K562 (cell line): ENCODE results near the gene C1orf167. TPM values are rescaled to one million over a fixed set of nuclear protein-coding genes. Genes with fewer than 3 reads are reported as not detected.

ENCODE experiments used
- BCL6 ChIP-seq: fragments of 250-450 bp; sonication (Bioruptor Pico); IDR thresholded peaks from 2 replicates; pipeline ENCODE4 v1.4.0; 2020
- CREB1 ChIP-seq, 2 experiments: sonication (generic) in 1 of 2; formaldehyde crosslinking in 1 of 2; IDR thresholded peaks; 2 replicates each; pipeline versions ENCODE4 v1.6.1 to v1.8.0; 2012 to 2022; ENCODE audit warnings: inconsistent platforms in 1 of 2, mild to moderate bottlenecking in 1 of 2, missing genetic modification reagents in 1 of 2, moderate library complexity in 1 of 2
- CXXC5 ChIP-seq: fragments of 250-450 bp; sonication (Bioruptor Pico); IDR thresholded peaks from 2 replicates; pipeline ENCODE4 v1.8.0; 2022; ENCODE audit warnings: inconsistent platforms, mild to moderate bottlenecking, moderate library complexity
- DPF2 ChIP-seq: fragments of 450-650 bp; IDR thresholded peaks from 2 replicates; pipeline ENCODE4 v1.6.1; 2016
- EGR1 ChIP-seq: fragments of 450-650 bp; conservative IDR thresholded peaks from 2 replicates; pipeline ENCODE4 v1.6.1; 2017; ENCODE audit warnings: mild to moderate bottlenecking
- IRF2 ChIP-seq: sonication (generic); formaldehyde crosslinking; IDR thresholded peaks from 2 replicates; pipeline ENCODE4 v1.8.1; 2022; ENCODE audit warnings: mild to moderate bottlenecking, missing genetic modification reagents
- KLF16 ChIP-seq: IDR thresholded peaks from 2 replicates; pipeline ENCODE4 v1.6.1; 2016; ENCODE audit warnings: antibody characterized with exemption
- MAFK ChIP-seq: IDR thresholded peaks from 2 replicates; pipeline ENCODE4 v1.6.1; 2011; ENCODE audit warnings: low read length, improper control_type of control experiment
- SREBF2 ChIP-seq: sonication (generic); formaldehyde crosslinking; IDR thresholded peaks from 2 replicates; pipeline ENCODE4 v1.4.0; 2020; ENCODE audit warnings: mild to moderate bottlenecking, missing genetic modification reagents
- TAF1 ChIP-seq: IDR thresholded peaks from 2 replicates; pipeline ENCODE4 v1.6.1; 2011; ENCODE audit warnings: mild to moderate bottlenecking, low read length, moderate library complexity; ENCODE audit not compliant: insufficient read depth, control insufficient read depth, severe bottlenecking; ENCODE audit errors: extremely low read depth
- YBX1 ChIP-seq: fragments of 450-650 bp; IDR thresholded peaks from 2 replicates; pipeline ENCODE4 v1.7.1; 2016; ENCODE audit warnings: mild to moderate bottlenecking
- ZBED1 ChIP-seq: IDR thresholded peaks from 2 replicates; pipeline ENCODE4 v1.6.1; 2014
- ZFP30 ChIP-seq: fragments of 250-450 bp; sonication (Bioruptor Pico); IDR thresholded peaks from 2 replicates; pipeline ENCODE4 v1.8.0; 2022; ENCODE audit warnings: moderate library complexity, mild to moderate bottlenecking, inconsistent platforms, borderline replicate concordance
- ZKSCAN3 ChIP-seq: fragments of 250-450 bp; sonication (Bioruptor Pico); IDR thresholded peaks from 2 replicates; pipeline ENCODE4 v1.4.0; 2020
- ZNF316 ChIP-seq: fragments of 450-650 bp; IDR thresholded peaks from 2 replicates; pipeline ENCODE4 v1.6.1; 2016
- ZNF445 ChIP-seq: fragments of 250-450 bp; sonication (Bioruptor Pico); IDR thresholded peaks from 2 replicates; pipeline ENCODE4 v1.4.0; 2020; ENCODE audit warnings: low read depth, mild to moderate bottlenecking, moderate library complexity
- ZNF785 ChIP-seq: fragments of 250-450 bp; sonication (Bioruptor Pico); IDR thresholded peaks from 2 replicates; pipeline ENCODE4 v1.4.0; 2020; ENCODE audit warnings: mild to moderate bottlenecking
- polyA plus RNA-seq, 8 experiments: library from polyadenylated mRNA; depleted of rRNA in 4 of 8; stranded (reverse) in 5 of 8; unstranded in 3 of 8; fragments of >200 nt; fragmentation: Nextera tagmentation in 2 of 8; fragmentation: Illumina TruSeq in 1 of 8; extraction: Ambion mirVana in 2 of 8; extraction: Trizol in 1 of 8; gene quantifications; 2 replicates each; pipeline versions ENCODE4 v1.2.1 to v1.2.3, GENCODE V29; 2011 to 2014; ENCODE audit warnings: inconsistent platforms in 1 of 8, missing spikeins in 1 of 8
- total RNA-seq, 7 experiments: library from RNA; depleted of rRNA in 6 of 7; stranded (reverse); fragments of >200 nt in 6 of 7; fragmentation: Illumina TruSeq in 2 of 7; extraction: Trizol in 2 of 7; gene quantifications; 2 replicates each; pipeline versions ENCODE4 v1.2.1 to v1.2.3, GENCODE V29; 2011 to 2021; ENCODE audit warnings: low replicate concordance in 1 of 7
- TF ChIP-seq, protein P1 (sequence below): fragments of 250-450 bp; sonication (Bioruptor Pico); IDR thresholded peaks from 2 replicates; pipeline ENCODE4 v1.5.1; 2021; ENCODE audit warnings: mild to moderate bottlenecking
- TF ChIP-seq, protein P2 (sequence below): sonication (generic); formaldehyde crosslinking; IDR thresholded peaks from 2 replicates; pipeline ENCODE4 v1.8.1; 2023; ENCODE audit warnings: mild to moderate bottlenecking, missing genetic modification reagents
- TF ChIP-seq, protein P3 (sequence below): sonication (generic); formaldehyde crosslinking; IDR thresholded peaks from 2 replicates; pipeline ENCODE4 v1.8.0; 2022; ENCODE audit warnings: mild to moderate bottlenecking, low read depth, missing genetic modification reagents
- TF ChIP-seq, protein P4 (sequence below): fragments of 450-650 bp; IDR thresholded peaks from 2 replicates; pipeline ENCODE4 v1.6.1; 2016
- TF ChIP-seq, protein P5 (sequence below): conservative IDR thresholded peaks from 2 replicates; pipeline ENCODE4 v1.6.1; 2011; ENCODE audit warnings: low read depth, mild to moderate bottlenecking, low read length; ENCODE audit not compliant: control insufficient read depth

Gene C1orf167
- total and polyA plus RNA-seq, 9 of the 15 experiments (the other 6 are each of a cell fraction or from before 2014, with no cell fraction given): 0.22 to 0.86 (median 0.31) TPM; not detected in 2

GRCh38 chr1:11784993-11785769 lies 23.2 kb downstream of the C1orf167 start (continued):
- TF ChIP-seq, protein P1, sequence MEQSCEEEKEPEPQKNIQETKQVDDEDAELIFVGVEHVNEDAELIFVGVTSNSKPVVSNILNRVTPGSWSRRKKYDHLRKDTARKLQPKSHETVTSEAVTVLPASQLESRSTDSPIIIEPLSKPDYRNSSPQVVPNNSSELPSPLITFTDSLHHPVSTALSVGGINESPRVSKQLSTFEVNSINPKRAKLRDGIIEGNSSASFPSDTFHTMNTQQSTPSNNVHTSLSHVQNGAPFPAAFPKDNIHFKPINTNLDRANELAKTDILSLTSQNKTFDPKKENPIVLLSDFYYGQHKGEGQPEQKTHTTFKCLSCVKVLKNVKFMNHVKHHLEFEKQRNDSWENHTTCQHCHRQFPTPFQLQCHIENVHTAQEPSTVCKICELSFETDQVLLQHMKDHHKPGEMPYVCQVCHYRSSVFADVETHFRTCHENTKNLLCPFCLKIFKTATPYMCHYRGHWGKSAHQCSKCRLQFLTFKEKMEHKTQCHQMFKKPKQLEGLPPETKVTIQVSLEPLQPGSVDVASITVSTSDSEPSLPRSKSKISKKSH (CRISPR knock-in tag): no peak
- TF ChIP-seq KLF16: peak; percentile 58; the same call in 1 of the 2 replicates
- no peak for TF ChIP-seq BCL6 (CRISPR knock-in tag)
- TF ChIP-seq, protein P2, sequence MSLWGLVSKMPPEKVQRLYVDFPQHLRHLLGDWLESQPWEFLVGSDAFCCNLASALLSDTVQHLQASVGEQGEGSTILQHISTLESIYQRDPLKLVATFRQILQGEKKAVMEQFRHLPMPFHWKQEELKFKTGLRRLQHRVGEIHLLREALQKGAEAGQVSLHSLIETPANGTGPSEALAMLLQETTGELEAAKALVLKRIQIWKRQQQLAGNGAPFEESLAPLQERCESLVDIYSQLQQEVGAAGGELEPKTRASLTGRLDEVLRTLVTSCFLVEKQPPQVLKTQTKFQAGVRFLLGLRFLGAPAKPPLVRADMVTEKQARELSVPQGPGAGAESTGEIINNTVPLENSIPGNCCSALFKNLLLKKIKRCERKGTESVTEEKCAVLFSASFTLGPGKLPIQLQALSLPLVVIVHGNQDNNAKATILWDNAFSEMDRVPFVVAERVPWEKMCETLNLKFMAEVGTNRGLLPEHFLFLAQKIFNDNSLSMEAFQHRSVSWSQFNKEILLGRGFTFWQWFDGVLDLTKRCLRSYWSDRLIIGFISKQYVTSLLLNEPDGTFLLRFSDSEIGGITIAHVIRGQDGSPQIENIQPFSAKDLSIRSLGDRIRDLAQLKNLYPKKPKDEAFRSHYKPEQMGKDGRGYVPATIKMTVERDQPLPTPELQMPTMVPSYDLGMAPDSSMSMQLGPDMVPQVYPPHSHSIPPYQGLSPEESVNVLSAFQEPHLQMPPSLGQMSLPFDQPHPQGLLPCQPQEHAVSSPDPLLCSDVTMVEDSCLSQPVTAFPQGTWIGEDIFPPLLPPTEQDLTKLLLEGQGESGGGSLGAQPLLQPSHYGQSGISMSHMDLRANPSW (CRISPR knock-in tag): no peak; the same call in 1 of the 2 replicates
- no peak for TF ChIP-seq SREBF2 (CRISPR knock-in tag)
- TF ChIP-seq, protein P3, sequence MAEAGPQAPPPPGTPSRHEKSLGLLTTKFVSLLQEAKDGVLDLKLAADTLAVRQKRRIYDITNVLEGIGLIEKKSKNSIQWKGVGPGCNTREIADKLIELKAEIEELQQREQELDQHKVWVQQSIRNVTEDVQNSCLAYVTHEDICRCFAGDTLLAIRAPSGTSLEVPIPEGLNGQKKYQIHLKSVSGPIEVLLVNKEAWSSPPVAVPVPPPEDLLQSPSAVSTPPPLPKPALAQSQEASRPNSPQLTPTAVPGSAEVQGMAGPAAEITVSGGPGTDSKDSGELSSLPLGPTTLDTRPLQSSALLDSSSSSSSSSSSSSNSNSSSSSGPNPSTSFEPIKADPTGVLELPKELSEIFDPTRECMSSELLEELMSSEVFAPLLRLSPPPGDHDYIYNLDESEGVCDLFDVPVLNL (CRISPR knock-in tag): 0 out of 2 replicates have a peak, but pooled peaks have one; percentile 44
- no peak for TF ChIP-seq IRF2 (CRISPR knock-in tag)
- no peak for TF ChIP-seq ZFP30 (CRISPR knock-in tag)
- TF ChIP-seq ZNF785: no peak
- no peak for TF ChIP-seq EGR1
- peak; percentile 69 for TF ChIP-seq CXXC5
- no peak for TF ChIP-seq ZNF445 (CRISPR knock-in tag)
- TF ChIP-seq DPF2: no peak
- TF ChIP-seq, protein P4, sequence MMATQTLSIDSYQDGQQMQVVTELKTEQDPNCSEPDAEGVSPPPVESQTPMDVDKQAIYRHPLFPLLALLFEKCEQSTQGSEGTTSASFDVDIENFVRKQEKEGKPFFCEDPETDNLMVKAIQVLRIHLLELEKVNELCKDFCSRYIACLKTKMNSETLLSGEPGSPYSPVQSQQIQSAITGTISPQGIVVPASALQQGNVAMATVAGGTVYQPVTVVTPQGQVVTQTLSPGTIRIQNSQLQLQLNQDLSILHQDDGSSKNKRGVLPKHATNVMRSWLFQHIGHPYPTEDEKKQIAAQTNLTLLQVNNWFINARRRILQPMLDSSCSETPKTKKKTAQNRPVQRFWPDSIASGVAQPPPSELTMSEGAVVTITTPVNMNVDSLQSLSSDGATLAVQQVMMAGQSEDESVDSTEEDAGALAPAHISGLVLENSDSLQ: 0 out of 2 replicates have a peak, but pooled peaks have one; percentile 11
- peak; percentile 79 for TF ChIP-seq ZNF316
- TF ChIP-seq ZKSCAN3 (CRISPR knock-in tag): no peak
- TF ChIP-seq, protein P5, sequence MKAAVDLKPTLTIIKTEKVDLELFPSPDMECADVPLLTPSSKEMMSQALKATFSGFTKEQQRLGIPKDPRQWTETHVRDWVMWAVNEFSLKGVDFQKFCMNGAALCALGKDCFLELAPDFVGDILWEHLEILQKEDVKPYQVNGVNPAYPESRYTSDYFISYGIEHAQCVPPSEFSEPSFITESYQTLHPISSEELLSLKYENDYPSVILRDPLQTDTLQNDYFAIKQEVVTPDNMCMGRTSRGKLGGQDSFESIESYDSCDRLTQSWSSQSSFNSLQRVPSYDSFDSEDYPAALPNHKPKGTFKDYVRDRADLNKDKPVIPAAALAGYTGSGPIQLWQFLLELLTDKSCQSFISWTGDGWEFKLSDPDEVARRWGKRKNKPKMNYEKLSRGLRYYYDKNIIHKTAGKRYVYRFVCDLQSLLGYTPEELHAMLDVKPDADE: no peak
- TF ChIP-seq MAFK: 0 out of 2 replicates have a peak, but pooled peaks have one; percentile 5
- no peak for TF ChIP-seq YBX1
- no peak for TF ChIP-seq CREB1 (IDR thresholded peaks at IDR 0.05)
- peak; percentile 67; the same call in 1 of the 2 replicates for TF ChIP-seq CREB1 (CRISPR knock-in tag; IDR thresholded peaks at IDR 0.05)
- TF ChIP-seq TAF1: peak; percentile 26
- no peak for TF ChIP-seq ZBED1
